ENCODE data around the gene TMC6.

Gene TMC6

GRCh38 chr17:78064708-78065107 lies 63.8 kb downstream of the TMC6 start:
- DNase-seq, result no peak

- no peak for DNase-seq
These were observed 65.1 kb downstream of the TMC6 start for GRCh38 chr17:78063489-78063888.

- DNase-seq, result no peak
These were observed 66.0 kb downstream of the TMC6 start for GRCh38 chr17:78062596-78062995.
